Natural killer cell (primary cell): Measurements from ENCODE around the gene UTS2R. TPM values are rescaled to one million over a fixed set of nuclear protein-coding genes. Genes with fewer than 3 reads are reported as not detected.

Experiments
- ATAC-seq, 3 donors: fragments of 150-1000 bp in 2 of 3; fragments of 200-7000 bp in 1 of 3; cut with Tn5 transposase; 1 replicate in 1 of 3; 2 replicates in 2 of 3; pipeline ENCODE4 v1.10.0; 2021; ENCODE audit warnings: mild to moderate bottlenecking in 2 of 3, moderate library complexity in 2 of 3
- DNase-seq, 2 donors: peaks; one replicate each; pipeline versions ENCODE4 v3.0.0 to v3.0.0-alpha.2; 2013 to 2021; ENCODE audit warnings: mixed read lengths in 1 of 2
- H3K27ac ChIP-seq: one replicate; pipeline ENCODE4 v1.5.1; 2013; ENCODE audit warnings: mild to moderate bottlenecking, low read length
- H3K27me3 ChIP-seq: one replicate; pipeline ENCODE4 v1.6.1; 2013; ENCODE audit warnings: low read length; ENCODE audit not compliant: control insufficient read depth, insufficient read depth
- H3K36me3 ChIP-seq: one replicate; pipeline ENCODE4 v1.6.1; 2013; ENCODE audit warnings: low read length; ENCODE audit not compliant: control insufficient read depth, insufficient read depth
- H3K4me1 ChIP-seq: one replicate; pipeline ENCODE4 v1.6.1; 2013; ENCODE audit warnings: low read length; ENCODE audit not compliant: control insufficient read depth, insufficient read depth
- H3K4me3 ChIP-seq: one replicate; pipeline ENCODE4 v1.5.1; 2013; ENCODE audit warnings: low read length
- H3K9me3 ChIP-seq: one replicate; pipeline ENCODE4 v1.6.1; 2013; ENCODE audit warnings: low read length; ENCODE audit not compliant: control insufficient read depth, insufficient read depth
- H3K27ac Mint-ChIP-seq, 2 donors: one replicate each; pipeline ENCODE4 v1.8.0; 2022; ENCODE audit warnings: mild to moderate bottlenecking in 2 of 2, mixed read lengths in 2 of 2, moderate library complexity in 1 of 2
- H3K27me3 Mint-ChIP-seq, 2 donors: one replicate each; pipeline ENCODE4 v1.8.0; 2022; ENCODE audit warnings: low read depth in 2 of 2, mixed read lengths in 2 of 2
- H3K36me3 Mint-ChIP-seq: one replicate; pipeline ENCODE4 v1.8.0; 2022; ENCODE audit warnings: mixed read lengths
- H3K4me1 Mint-ChIP-seq, 2 donors: one replicate each; pipeline ENCODE4 v1.8.0; 2022; ENCODE audit warnings: mixed read lengths in 2 of 2
- H3K4me3 Mint-ChIP-seq: one replicate; pipeline ENCODE4 v1.8.0; 2022; ENCODE audit warnings: mild to moderate bottlenecking, moderate library complexity, mixed read lengths
- H3K9me3 Mint-ChIP-seq, 2 donors: one replicate each; pipeline ENCODE4 v1.8.0; 2022; ENCODE audit warnings: mixed read lengths in 2 of 2
- CTCF ChIP-seq: fragments of 200-600 bp; IDR thresholded peaks from one replicate; pipeline ENCODE4 v1.8.0; 2022; ENCODE audit warnings: antibody characterized with exemption
- WGBS: methylation state at CpG from one replicate; pipeline ENCODE4 v1.1.7; 2013; ENCODE audit warnings: missing lambda C conversion rate; ENCODE audit not compliant: insufficient coverage; 5-methylcytosine and 5-hydroxymethylcytosine counted together
- intact Hi-C: fragments of 100-400 bp; cut with micrococcal nuclease; formaldehyde crosslinking; loops from one replicate; pipeline ENCODE4 v1.14.2; 2022
- total RNA-seq, 4 donors: library from RNA; stranded (reverse); fragments of 120-200 nt in 1 of 4; gene quantifications; one replicate each; pipeline versions ENCODE4 v1.2.3 to v1.2.4, GENCODE V29; 2013 to 2022

The UTS2R gene
- under 1 TPM in 1 of 3 donors, not detected in 2; 0.28 TPM for total RNA-seq
- not detected for total RNA-seq (2013)

- no peaks in the 10 kb centered on the region for H3K36me3 Mint-ChIP-seq
- peak within 1 kb of the TSS; percentile 81 for H3K4me3 Mint-ChIP-seq
- H3K9me3 Mint-ChIP-seq, result no peaks in the 10 kb centered on the region
- TF ChIP-seq CTCF, result no peak
- H3K4me1 Mint-ChIP-seq, result peaks cover 7 to 9% of the 10 kb centered on the region in 2 donors
- no peaks in the 10 kb centered on the region for H3K36me3 ChIP-seq
- peaks cover 22 to 44% of the 10 kb centered on the region in 2 donors for H3K27me3 Mint-ChIP-seq
- no peak within 1 kb of the TSS for H3K27ac ChIP-seq
- 7% methylated on average over 109 of the region's 109 CpGs for WGBS
- DNase-seq (no peak), ATAC-seq (no peak)
- intact Hi-C loops, result no loop called here
- H3K4me1 ChIP-seq, result peaks cover 10% of the 10 kb centered on the region
- peaks cover 27% of the 10 kb centered on the region for H3K27me3 ChIP-seq
- H3K9me3 ChIP-seq, result no peaks in the 10 kb centered on the region
- H3K27ac Mint-ChIP-seq, result no peak within 1 kb of the TSS
- peak within 1 kb of the TSS; percentile 16 for H3K4me3 ChIP-seq
These were observed at the start of gene UTS2R for GRCh38 chr17:82371333-82372248. UTS2R (plus strand) TSS chr17:82371765; CDS start chr17:82374325, 2,560 bp downstream.

GRCh38 chr17:82321947-82322466, 49.6 kb upstream of the UTS2R start:
- Histone ChIP-seq H3K9me3 (no peaks in the 10 kb centered on the region), H3K4me3 (no peak overlapping the region), H3K36me3 (no peaks in the 10 kb centered on the region), H3K4me1 (peaks cover 36% of the 10 kb centered on the region), H3K27me3 (no peaks in the 10 kb centered on the region), H3K27ac (no peak overlapping the region)
- no peak for TF ChIP-seq CTCF
- Mint-ChIP-seq H3K9me3 (no peaks in the 10 kb centered on the region), H3K4me3 (no peak overlapping the region), H3K36me3 (no peaks in the 10 kb centered on the region), H3K27me3 (no peaks in the 10 kb centered on the region), H3K27ac (no peak overlapping the region), H3K4me1 (peaks cover 5% of the 10 kb centered on the region in 2 donors)
- intact Hi-C loops, result loop anchor here (1.0 kb wide), 1 partner anchor 86 kb away; no protein-coding TSS in a partner anchor
- 58% methylated on average over 21 of the region's 21 CpGs for WGBS
- DNase-seq (peak in 1 of 2 donors; percentile 40), ATAC-seq (no peak)

GRCh38 chr17:82322526-82323453, 48.8 kb upstream of the UTS2R start:
- Histone ChIP-seq H3K27me3 (no peaks in the 10 kb centered on the region), H3K4me3 (no peak overlapping the region), H3K4me1 (peaks cover 30% of the 10 kb centered on the region), H3K36me3 (no peaks in the 10 kb centered on the region), H3K27ac (no peak overlapping the region), H3K9me3 (no peaks in the 10 kb centered on the region)
- intact Hi-C loops, result no loop called here
- H3K36me3 Mint-ChIP-seq, result no peaks in the 10 kb centered on the region
- ATAC-seq, result no peak
- DNase-seq, result no peak
- no peaks in the 10 kb centered on the region for H3K27me3 Mint-ChIP-seq
- WGBS, result 90% methylated on average over 26 of the region's 28 CpGs
- H3K4me3 Mint-ChIP-seq, result no peak overlapping the region
- peaks cover 5% of the 10 kb centered on the region in 2 donors for H3K4me1 Mint-ChIP-seq
- H3K9me3 Mint-ChIP-seq, result no peaks in the 10 kb centered on the region
- no peak overlapping the region for H3K27ac Mint-ChIP-seq
- no peak for TF ChIP-seq CTCF
